GM12878 (cell line): ENCODE results near the gene KDM2A. TPM values are rescaled to one million over a fixed set of nuclear protein-coding genes. Genes with fewer than 3 reads are reported as not detected.

Experiments used
- ATAC-seq: fragments of 200-7000 bp; cut with Tn5 transposase; 3 replicates; pipeline ENCODE4 v1.9.1; 2020; ENCODE audit warnings: mild to moderate bottlenecking, moderate library complexity
- BruUV-seq: library from RNA; stranded (reverse); fragments of 400-500 nt; replicated peaks from 2 replicates; lab custom pipeline; 2021; lab: Mats Ljungman, UMichigan
- CTCF ChIA-PET: fragments of 300-600 bp; sonication (Branson Sonifier 250); formaldehyde crosslinking; extraction: SDS; loops from one replicate; lab custom pipeline; 2021; ENCODE audit warnings: inconsistent platforms; lab: Yijun Ruan, JAX
- POLR2A ChIA-PET: fragments of 350-600 bp; formaldehyde crosslinking; extraction: SDS; loops from one replicate; lab custom pipeline; 2021; ENCODE audit warnings: inconsistent platforms; lab: Charles Lee
- RAD21 ChIA-PET: fragments of 300-600 bp; sonication (Branson Sonifier 250); formaldehyde crosslinking; loops from one replicate; lab custom pipeline; 2023; ENCODE audit warnings: antibody characterized with exemption; ENCODE audit not compliant: unreplicated experiment; lab: Charles Lee
- SMC1A ChIA-PET: fragments of 300-600 bp; sonication (Branson Sonifier 250); formaldehyde crosslinking; loops from one replicate; lab custom pipeline; 2023; ENCODE audit not compliant: unreplicated experiment, uncharacterized antibody; lab: Charles Lee
- DNase-seq: peaks from one replicate; pipeline ENCODE4 v3.0.0-alpha.2; 2011; ENCODE audit warnings: low read depth, low spot score
- FAIRE-seq: peaks from 3 replicates; lab custom pipeline; 2011; peaks lifted over from hg19 to GRCh38; lab: Jason Lieb, UNC
- H2AFZ ChIP-seq: 2 replicates; pipeline ENCODE4 v1.6.0; 2011; ENCODE audit warnings: low read depth, low read length, control low read depth; ENCODE audit not compliant: control insufficient read depth
- H3K27ac ChIP-seq: 2 replicates; pipeline ENCODE4 v1.5.1; 2011; ENCODE audit warnings: control low read depth; ENCODE audit not compliant: control insufficient read depth, insufficient read depth
- H3K27me3 ChIP-seq, 2 experiments: replicated peaks in 1 of 2; 2 replicates each; pipeline versions ENCODE4 v1.6.0 to v1.6.1; 2011; ENCODE audit warnings: low read length in 1 of 2; ENCODE audit not compliant: control insufficient read depth in 2 of 2, insufficient read depth in 2 of 2
- H3K36me3 ChIP-seq, 2 experiments: 2 replicates each; pipeline ENCODE4 v1.5.1; 2011; ENCODE audit warnings: low read length in 1 of 2; ENCODE audit not compliant: control insufficient read depth in 2 of 2, insufficient read depth in 2 of 2
- H3K4me1 ChIP-seq: 2 replicates; pipeline ENCODE4 v1.6.1; 2011; ENCODE audit warnings: mild to moderate bottlenecking, low read length, moderate library complexity, mixed read lengths; ENCODE audit not compliant: control insufficient read depth, insufficient read depth
- H3K4me2 ChIP-seq: 2 replicates; pipeline ENCODE4 v1.6.0; 2011; ENCODE audit warnings: control low read depth; ENCODE audit not compliant: control insufficient read depth, insufficient read depth
- H3K4me3 ChIP-seq: fragments of 200-600 bp; sonication (generic); 2 replicates; pipeline ENCODE4 v1.5.1; 2016
- H3K79me2 ChIP-seq: 2 replicates; pipeline ENCODE4 v1.6.0; 2011; ENCODE audit warnings: low read length; ENCODE audit not compliant: control insufficient read depth, insufficient read depth
- H3K9ac ChIP-seq: 2 replicates; pipeline ENCODE4 v1.8.0; 2011; ENCODE audit warnings: low read length, control low read depth, mixed read lengths; ENCODE audit not compliant: control insufficient read depth, insufficient read depth
- H3K9me3 ChIP-seq: replicated peaks from 3 replicates; pipeline ENCODE4 v1.5.1; 2011; ENCODE audit warnings: mild to moderate bottlenecking, low read length; ENCODE audit not compliant: control insufficient read depth, insufficient read depth
- H4K20me1 ChIP-seq: 2 replicates; pipeline ENCODE4 v1.6.0; 2011; ENCODE audit not compliant: control insufficient read depth, insufficient read depth
- CHD4 ChIP-seq: fragments of 200-600 bp; sonication (generic); IDR thresholded peaks from 2 replicates; pipeline ENCODE4 v1.6.1; 2016; ENCODE audit warnings: mild to moderate bottlenecking
- CUX1 ChIP-seq: IDR thresholded peaks from 2 replicates; pipeline ENCODE4 v1.6.1; 2012; ENCODE audit warnings: improper control_type of control experiment, low read depth, low read length; ENCODE audit not compliant: insufficient replicate concordance
- EED ChIP-seq: sonication (generic); IDR thresholded peaks from 2 replicates; pipeline ENCODE4 v1.6.1; 2016; ENCODE audit warnings: antibody characterized with exemption, low read depth
- FOXM1 ChIP-seq: IDR thresholded peaks from 2 replicates; pipeline ENCODE4 v1.6.1; 2012; ENCODE audit warnings: low read depth, mild to moderate bottlenecking, inconsistent platforms, low read length, moderate library complexity
- KLF5 ChIP-seq: fragments of 450-650 bp; IDR thresholded peaks from 2 replicates; pipeline ENCODE4 v1.6.1; 2014; ENCODE audit warnings: mild to moderate bottlenecking; ENCODE audit not compliant: partially characterized antibody
- MEF2B ChIP-seq: fragments of 450-650 bp; IDR thresholded peaks from 2 replicates; pipeline ENCODE4 v1.6.1; 2018; ENCODE audit warnings: mild to moderate bottlenecking, moderate library complexity; ENCODE audit not compliant: partially characterized antibody, poor library complexity, severe bottlenecking
- RELA ChIP-seq: fragments of 450-650 bp; IDR thresholded peaks from 2 replicates; pipeline ENCODE4 v1.8.0; 2014; ENCODE audit warnings: borderline replicate concordance; ENCODE audit not compliant: partially characterized antibody
- RUNX3 ChIP-seq: IDR thresholded peaks from 2 replicates; pipeline ENCODE4 v1.6.1; 2012; ENCODE audit warnings: low read length, inconsistent platforms
- SUPT20H ChIP-seq: IDR thresholded peaks from 2 replicates; pipeline ENCODE4 v1.6.1; 2011; ENCODE audit warnings: low read depth, mild to moderate bottlenecking, low read length, moderate library complexity, borderline replicate concordance; ENCODE audit not compliant: control insufficient read depth
- TBL1XR1 ChIP-seq: IDR thresholded peaks from 2 replicates; pipeline ENCODE4 v1.6.1; 2012; ENCODE audit warnings: low read depth, low read length, improper control_type of control experiment
- USF1 ChIP-seq: IDR thresholded peaks from 2 replicates; pipeline ENCODE4 v1.6.1; 2011; ENCODE audit warnings: borderline replicate concordance, low read depth, mild to moderate bottlenecking, moderate library complexity, mixed read lengths, low read length; ENCODE audit not compliant: insufficient read depth; ENCODE audit errors: extremely low read length
- WGBS: methylation state at CpG from one replicate; pipeline ENCODE4 v1.1.6; 2016; ENCODE audit warnings: low lambda C conversion rate; ENCODE audit not compliant: insufficient replicate concordance, insufficient coverage; ENCODE audit errors: missing lambda C conversion rate; 5-methylcytosine and 5-hydroxymethylcytosine counted together
- in situ Hi-C: fragments of 300-500 bp; cut with MboI; formaldehyde crosslinking; loops from 9 replicates; pipeline ENCODE4 v1.14.3; 2018; ENCODE audit warnings: mixed read lengths
- intact Hi-C: fragments of 100-400 bp; cut with micrococcal nuclease; formaldehyde crosslinking; loops from one replicate; pipeline ENCODE4 v1.14.2; 2022; ENCODE audit not compliant: unreplicated experiment
- polyA plus RNA-seq, 11 experiments: library from polyadenylated mRNA; depleted of rRNA in 4 of 11; unstranded in 6 of 11; stranded (reverse) in 5 of 11; fragments of >200 nt; fragmentation: Nextera tagmentation in 4 of 11; fragmentation: Illumina TruSeq in 1 of 11; extraction: Ambion mirVana in 4 of 11; extraction: Trizol in 1 of 11; gene quantifications; 1 replicate in 1 of 11; 2 replicates in 10 of 11; pipeline versions ENCODE4 v1.2.1 to v1.2.3, GENCODE V29; 2011 to 2016; ENCODE audit warnings: inconsistent platforms in 2 of 11, missing spikeins in 2 of 11, low read depth in 1 of 11
- total RNA-seq, 4 experiments: library from RNA; depleted of rRNA in 3 of 4; stranded (reverse); fragments of >200 nt in 3 of 4; fragmentation: Illumina TruSeq in 1 of 4; extraction: Trizol in 1 of 4; gene quantifications; 2 replicates each; pipeline versions ENCODE4 v1.2.1 to v1.2.3, GENCODE V29; 2013 to 2021

Gene KDM2A
- total and polyA plus RNA-seq, 10 of the 15 experiments (the other 5 are each of a cell fraction or from before 2014, with no cell fraction given): 10.5 to 69.3 (median 41.6) TPM

- Histone ChIP-seq H3K4me1 (peaks cover 54% of the 10 kb centered on the region), H3K4me3 (peak overlapping the region; percentile 81), H3K27me3 (no peaks in the 10 kb centered on the region), H3K79me2 (peaks cover 72% of the 10 kb centered on the region), H3K9me3 (no peaks in the 10 kb centered on the region), H3K27ac (peak overlapping the region; percentile 98), H2AFZ (no peak overlapping the region), H3K36me3 (peaks cover 4 to 5% of the 10 kb centered on the region in 2 experiments; a peak in 3 of 4 replicates), H3K4me2 (peak overlapping the region; percentile 100), H4K20me1 (no peaks in the 10 kb centered on the region), H3K9ac (peak overlapping the region; percentile 98)
- peak; percentile 78 for DNase-seq
- ChIA-PET SMC1A (interaction anchor here (0.9 to 6.1 kb wide), 8 partner anchors 9 to 114 kb away, joined by 4 to 35 read pairs (median 5); partner anchors contain the start of genes ANKRD13D and POLD4), CTCF (interaction anchor here (0.9 to 3.9 kb wide), 12 partner anchors 9 to 155 kb away, joined by 3 to 32 read pairs (median 8); partner anchors contain the start of genes ANKRD13D, KDM2A, POLD4 and RAD9A), RAD21 (interaction anchor here (1.0 to 6.6 kb wide), 11 partner anchors 9 to 149 kb away, joined by 3 to 33 read pairs (median 7); partner anchors contain the start of genes ANKRD13D, KDM2A and POLD4), POLR2A (interaction anchor here (0.8 to 4.8 kb wide), 11 partner anchors 9 to 191 kb away, joined by 3 to 46 read pairs (median 6); partner anchors contain the start of genes ANKRD13D, CLCF1, POLD4 and PPP1CA)
- intact Hi-C loops (loop anchor here (1.0 to 10.0 kb wide), 4 partner anchors 9 to 216 kb away; partner anchors contain the start of gene AIP), in situ Hi-C loops (no loop called here)
- ATAC-seq: peak; percentile 66
- FAIRE-seq: peak; percentile 93
- WGBS: 1% methylated on average over 21 of the region's 21 CpGs
- TSS peak; percentile 51 for BruUV-seq
- TF ChIP-seq KLF5 (no peak), SUPT20H (no peak), CUX1 (peak; percentile 28), RELA (no peak), EED (peak; percentile 86), USF1 (no peak), MEF2B (peak; percentile 69), CHD4 (no peak), FOXM1 (no peak), RUNX3 (no peak), TBL1XR1 (peak; percentile 85)
These were observed 149.3 kb downstream of the KDM2A start for GRCh38 chr11:67268081-67268961.
